ENCODE data around the gene CCL28. TPM values are rescaled to one million over a fixed set of nuclear protein-coding genes. Genes with fewer than 3 reads are reported as not detected.

CCL28 gene
- total RNA-seq, 1 donor from 2014 or later, result 7.5 TPM

- H3K36me3 ChIP-seq (ENCODE audit: control insufficient read depth, insufficient read depth, low read length), result no peaks in the 10 kb centered on the region
- H3K4me3 ChIP-seq (ENCODE audit: low read depth, low read length), result no peak overlapping the region
- DNase-seq (ENCODE audit: low read depth), result no peak
- TF ChIP-seq CTCF (IDR thresholded peaks at IDR 0.05; ENCODE audit: insufficient read depth, low read length, poor library complexity, severe bottlenecking), result no peak
- peaks cover 7% of the 10 kb centered on the region for H3K27me3 ChIP-seq (ENCODE audit: control insufficient read depth, insufficient read depth, low read length)
These were observed 49.3 kb downstream of the CCL28 start for GRCh38 chr5:43362725-43363435.

GRCh38 chr5:43358726-43359125 lies 53.5 kb downstream of the CCL28 start:
- H3K4me3 ChIP-seq (ENCODE audit: low read depth, low read length), result no peak overlapping the region
- TF ChIP-seq CTCF (IDR thresholded peaks at IDR 0.05; ENCODE audit: insufficient read depth, low read length, poor library complexity, severe bottlenecking), result no peak
- DNase-seq (ENCODE audit: low read depth), result no peak
- peaks cover 3% of the 10 kb centered on the region for H3K27me3 ChIP-seq (ENCODE audit: control insufficient read depth, insufficient read depth, low read length)
- no peaks in the 10 kb centered on the region for H3K36me3 ChIP-seq (ENCODE audit: control insufficient read depth, insufficient read depth, low read length)

- Histone ChIP-seq H3K36me3 (ENCODE audit: control insufficient read depth, insufficient read depth, low read length) (no peaks in the 10 kb centered on the region), H3K4me3 (ENCODE audit: low read depth, low read length) (no peak overlapping the region), H3K27me3 (ENCODE audit: control insufficient read depth, insufficient read depth, low read length) (peaks cover under 1% of the 10 kb centered on the region)
- no peak for TF ChIP-seq CTCF (IDR thresholded peaks at IDR 0.05; ENCODE audit: insufficient read depth, low read length, poor library complexity, severe bottlenecking)
- DNase-seq (ENCODE audit: low read depth), result no peak
These were observed 53.9 kb downstream of the CCL28 start for GRCh38 chr5:43358301-43358700.

- TF ChIP-seq CTCF (IDR thresholded peaks at IDR 0.05; ENCODE audit: insufficient read depth, low read length, poor library complexity, severe bottlenecking), result no peak
These were observed 54.3 kb downstream of the CCL28 start for GRCh38 chr5:43357878-43358281.

GRCh38 chr5:43357067-43357466 lies 55.1 kb downstream of the CCL28 start:
- TF ChIP-seq CTCF (IDR thresholded peaks at IDR 0.05; ENCODE audit: insufficient read depth, low read length, poor library complexity, severe bottlenecking), result no peak

More at GRCh38 chr5:43357878-43358281, 54.3 kb downstream of the CCL28 start:
- no peak overlapping the region for H3K4me3 ChIP-seq (ENCODE audit: low read depth, low read length)
- no peaks in the 10 kb centered on the region for H3K27me3 ChIP-seq (ENCODE audit: control insufficient read depth, insufficient read depth, low read length)
- no peak for DNase-seq (ENCODE audit: low read depth)
- H3K36me3 ChIP-seq (ENCODE audit: control insufficient read depth, insufficient read depth, low read length), result no peaks in the 10 kb centered on the region

GRCh38 chr5:43354774-43355173 lies 57.4 kb downstream of the CCL28 start:
- H3K4me3 ChIP-seq (ENCODE audit: low read depth, low read length), result no peak overlapping the region
- no peaks in the 10 kb centered on the region for H3K27me3 ChIP-seq (ENCODE audit: control insufficient read depth, insufficient read depth, low read length)
- no peak for TF ChIP-seq CTCF (IDR thresholded peaks at IDR 0.05; ENCODE audit: insufficient read depth, low read length, poor library complexity, severe bottlenecking)
- H3K36me3 ChIP-seq (ENCODE audit: control insufficient read depth, insufficient read depth, low read length), result no peaks in the 10 kb centered on the region
- no peak for DNase-seq (ENCODE audit: low read depth)

More at GRCh38 chr5:43357067-43357466, 55.1 kb downstream of the CCL28 start:
- Histone ChIP-seq H3K27me3 (ENCODE audit: control insufficient read depth, insufficient read depth, low read length) (no peaks in the 10 kb centered on the region), H3K36me3 (ENCODE audit: control insufficient read depth, insufficient read depth, low read length) (no peaks in the 10 kb centered on the region), H3K4me3 (ENCODE audit: low read depth, low read length) (no peak overlapping the region)
- DNase-seq (ENCODE audit: low read depth), result no peak
